SIG-M5 treated with dmso at 0.1 percent for 504 hours (cell line): ENCODE data around the gene ITGA4.

Experiments
- DNase-seq: peaks from one replicate; lab custom pipeline; 2025; ENCODE audit not compliant: unreplicated experiment; lab: John Stamatoyannopoulos, UW

Gene ITGA4

DNA sequence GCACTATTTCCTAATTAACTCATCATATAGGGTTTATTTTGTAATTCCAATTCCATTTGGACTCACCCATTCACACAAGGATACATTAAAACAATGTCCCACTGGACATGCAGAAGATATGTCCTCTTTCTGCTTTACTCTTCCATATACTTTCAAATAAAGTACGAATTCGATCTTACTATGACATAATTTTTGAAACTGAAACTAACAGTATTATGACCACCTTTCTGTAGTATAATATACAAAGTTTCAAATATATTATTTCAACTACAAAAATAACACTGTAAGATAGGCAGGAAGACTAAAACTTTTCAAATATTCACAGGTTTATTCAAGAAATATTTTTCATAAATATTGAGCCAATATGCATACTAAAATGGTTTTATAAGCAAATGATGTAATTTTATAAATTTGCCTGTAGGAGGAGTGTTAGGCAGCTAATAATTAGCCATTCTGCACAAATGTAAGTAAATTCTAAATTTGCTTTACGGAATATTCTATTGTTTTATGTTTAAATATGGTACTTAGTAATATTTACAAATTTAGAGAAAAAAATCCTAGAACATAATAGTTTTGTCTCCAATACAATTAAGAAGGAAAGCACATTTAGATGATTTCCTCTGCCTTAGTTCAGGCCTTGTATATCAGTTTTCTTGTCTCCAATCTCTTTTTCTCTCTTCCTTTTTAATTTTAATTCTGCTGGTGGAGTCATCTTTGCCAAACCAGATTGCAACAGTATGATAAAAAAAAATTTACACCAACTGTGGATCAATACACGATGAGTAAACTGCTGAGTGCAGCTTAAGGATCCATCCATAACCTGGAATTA, 113.9 kb downstream of the ITGA4 start:
- DNase-seq = no peak

DNA sequence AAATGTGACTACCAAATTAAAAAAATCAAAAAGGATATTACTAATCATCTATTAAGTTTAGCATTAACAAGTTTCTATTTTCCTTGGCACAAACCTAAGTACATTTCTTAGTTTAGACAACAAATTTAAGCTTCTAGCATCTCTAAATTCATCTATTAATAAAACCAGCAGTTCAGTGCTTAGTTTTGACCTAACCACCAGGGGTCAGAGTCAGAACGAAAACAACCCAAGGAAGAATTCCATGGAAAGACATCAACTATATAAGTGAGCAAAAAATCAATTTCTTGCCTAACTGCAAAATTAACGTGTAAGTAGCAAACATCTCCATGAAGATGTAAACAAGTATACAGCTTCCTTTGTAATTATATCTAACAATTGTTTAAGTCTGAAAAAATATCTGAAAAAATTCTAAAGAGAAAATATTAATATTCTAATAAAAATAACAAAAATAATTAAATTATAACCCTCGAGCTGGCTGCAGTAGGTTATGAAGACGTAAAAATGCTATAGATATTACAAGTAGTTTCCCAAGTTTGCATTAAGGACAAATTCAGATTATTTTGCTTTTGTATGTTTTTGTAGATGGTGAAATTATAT, 116.1 kb downstream of the ITGA4 start:
- peak; percentile 41 for DNase-seq

DNA sequence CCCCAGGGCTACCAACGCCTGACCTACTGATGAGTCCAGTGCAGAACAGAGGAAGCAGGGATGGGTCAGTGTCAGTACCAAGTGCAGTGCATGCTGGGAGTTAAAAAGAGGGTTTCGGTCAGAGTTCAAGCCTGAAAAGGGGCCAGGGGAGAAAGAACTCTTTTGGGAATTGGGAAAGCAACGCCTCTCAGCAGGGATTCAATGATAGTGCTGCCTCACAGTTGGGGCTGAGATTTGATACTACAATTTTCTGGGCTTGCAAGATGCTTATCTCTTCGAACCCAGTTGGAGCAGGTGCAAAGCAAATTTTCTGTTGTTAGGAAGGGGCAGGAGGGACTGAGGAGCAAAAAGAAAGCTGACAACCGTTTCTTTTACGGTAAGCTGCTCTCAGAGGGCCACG, 117.1 kb downstream of the ITGA4 start:
- no peak for DNase-seq

DNA sequence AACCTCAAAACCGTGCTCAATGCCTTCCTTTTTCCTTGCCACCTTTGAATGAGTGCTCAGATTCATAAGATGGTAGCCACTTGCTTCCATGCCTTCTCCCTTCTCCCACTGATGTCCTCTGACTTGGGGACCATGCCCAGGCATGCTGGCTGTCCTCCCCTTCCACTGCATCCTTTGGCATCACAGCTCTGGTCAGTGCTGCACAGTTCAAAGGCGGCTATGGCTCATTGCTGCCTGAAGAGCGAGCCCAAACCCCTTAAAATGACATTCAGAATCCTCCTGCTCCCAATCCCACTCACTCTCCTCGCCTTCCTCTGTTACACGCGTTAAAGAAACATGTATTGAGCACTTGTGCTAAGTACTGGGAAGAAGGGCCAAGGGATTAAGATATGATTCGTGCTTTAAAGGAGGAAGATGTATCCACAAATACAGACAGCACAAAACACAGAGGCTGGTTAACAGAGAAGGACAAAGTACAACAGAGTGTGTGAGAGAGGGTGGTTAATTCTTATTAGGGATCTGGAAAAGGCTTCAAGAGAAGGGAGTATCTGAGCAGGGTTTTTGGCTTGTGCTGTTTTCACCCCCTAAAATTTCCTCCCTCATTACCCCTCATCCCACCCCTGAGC, 118.0 kb downstream of the ITGA4 start:
- no peak for DNase-seq

DNA sequence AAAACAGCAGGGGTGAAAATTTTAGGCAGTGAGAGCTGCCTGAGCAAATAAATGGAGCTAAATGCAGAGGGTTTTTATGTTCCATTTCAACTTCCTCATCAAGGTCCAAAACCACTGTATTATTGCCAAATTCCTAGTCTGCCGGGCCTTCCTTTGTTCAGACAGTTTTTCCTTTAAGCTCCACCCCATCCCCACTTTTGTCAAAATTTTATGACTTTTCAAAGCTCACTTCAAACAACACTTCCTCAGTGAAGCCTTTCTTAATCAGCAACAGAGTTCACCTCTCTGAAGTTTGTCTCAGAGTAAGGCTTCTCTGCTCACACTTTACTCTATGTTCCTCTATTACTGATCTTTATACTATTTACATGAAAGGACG, 118.5 kb downstream of the ITGA4 start:
- DNase-seq = peak; percentile 91

DNA sequence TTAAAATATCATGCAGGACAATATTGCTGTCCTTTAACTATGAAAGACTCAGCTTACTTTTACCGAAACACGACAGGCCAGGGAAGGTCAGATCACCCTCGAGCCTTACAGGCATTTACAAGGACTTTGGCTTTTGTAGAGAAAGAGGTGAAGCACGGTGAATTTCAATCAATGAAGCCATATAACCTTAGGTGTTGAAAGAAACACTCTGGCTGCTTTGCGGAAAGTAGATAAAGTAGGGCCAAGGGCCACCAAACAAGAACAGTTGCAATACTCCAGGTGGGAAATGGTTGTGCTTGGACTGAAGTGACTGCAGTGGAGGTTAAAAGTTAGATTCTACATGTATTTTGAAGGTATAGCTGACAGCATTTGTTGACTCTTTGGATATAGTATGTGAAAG, 119.2 kb downstream of the ITGA4 start:
- no peak for DNase-seq

DNA sequence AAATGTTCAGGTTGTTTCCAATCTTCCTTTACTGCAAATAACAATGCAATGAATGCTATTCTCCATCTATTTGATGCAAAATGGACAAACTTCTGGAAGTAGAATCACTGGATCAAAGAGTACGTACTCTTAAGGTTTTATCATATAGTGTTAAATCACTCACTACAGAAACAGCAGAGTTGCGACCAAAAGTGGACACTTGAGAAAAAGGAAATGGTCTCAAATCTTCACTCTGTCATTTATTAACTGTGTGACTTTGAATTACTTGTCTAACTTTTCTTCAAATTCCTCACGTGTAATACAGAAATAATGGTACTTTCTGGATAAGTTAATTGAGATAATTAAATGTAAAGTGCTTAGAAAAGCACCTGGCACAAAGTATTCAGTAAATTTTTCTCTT, 121.6 kb downstream of the ITGA4 start:
- DNase-seq = no peak

DNA sequence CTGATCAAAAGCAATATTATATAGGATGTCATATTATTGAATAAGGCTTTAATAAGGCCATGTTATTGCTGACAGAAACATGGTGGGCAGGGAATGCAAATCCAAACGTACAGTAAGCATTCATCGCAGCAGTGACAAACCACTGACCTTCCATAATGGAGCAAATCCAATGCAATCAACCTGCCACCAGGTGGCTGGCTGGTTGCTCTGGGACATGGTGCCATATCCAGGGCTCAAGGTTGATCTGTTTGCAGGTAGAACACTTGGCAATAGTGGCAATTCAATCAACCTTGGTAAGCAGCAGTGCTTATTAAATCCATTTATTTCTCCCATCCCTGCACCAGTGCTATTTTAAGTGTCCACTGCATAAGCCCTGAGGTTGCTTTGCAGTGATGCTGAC, 124.3 kb downstream of the ITGA4 start:
- no peak for DNase-seq

DNA sequence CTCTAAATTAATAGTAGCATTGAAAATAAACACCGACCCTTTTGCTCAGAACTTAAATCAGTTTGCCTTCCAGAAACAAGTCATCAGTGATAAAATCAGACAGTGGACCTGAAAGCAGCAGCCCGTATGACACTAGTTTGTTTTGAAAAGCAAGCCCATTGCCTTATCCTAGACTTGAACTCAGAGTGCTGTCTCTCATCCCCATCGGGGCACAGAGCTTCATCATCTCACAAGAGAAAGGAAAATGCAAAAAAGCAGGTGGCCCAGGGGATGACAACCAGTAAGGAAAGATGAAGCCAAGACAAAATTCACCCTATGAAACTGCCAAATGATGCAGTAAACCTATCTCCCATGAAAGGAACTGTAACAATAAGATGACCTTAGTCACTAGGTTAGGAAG, 128.5 kb downstream of the ITGA4 start:
- DNase-seq = no peak
